CD4-positive, alpha-beta memory T cell (primary cell): ENCODE measurements around the gene ELMO1. TPM values are rescaled to one million over a fixed set of nuclear protein-coding genes. Genes with fewer than 3 reads are reported as not detected.

ENCODE experiments used
- CTCF ChIA-PET: fragments of 350-600 bp; sonication (Branson Sonifier 250); formaldehyde crosslinking; loops from one replicate; lab custom pipeline; 2021; ENCODE audit warnings: inconsistent platforms; ENCODE audit not compliant: partially characterized antibody; lab: Charles Lee
- POLR2A ChIA-PET: fragments of 350-600 bp; sonication (Branson Sonifier 250); formaldehyde crosslinking; loops from one replicate; lab custom pipeline; 2021; ENCODE audit not compliant: partially characterized antibody; lab: Charles Lee
- DNase-seq, 5 donors: peaks; one replicate each; pipeline versions ENCODE4 v3.0.0 to v3.0.0-alpha.2; 2020 to 2022; ENCODE audit warnings: mixed read lengths in 1 of 5
- H3K27ac ChIP-seq: one replicate; pipeline ENCODE4 v1.7.0; 2013; ENCODE audit warnings: low read depth, low read length
- H3K27me3 ChIP-seq: 2 replicates; pipeline ENCODE4 v1.7.0; 2013; ENCODE audit warnings: mild to moderate bottlenecking, low read length, moderate library complexity; ENCODE audit not compliant: insufficient read depth
- H3K36me3 ChIP-seq: 2 replicates; pipeline ENCODE4 v1.7.0; 2013; ENCODE audit warnings: mild to moderate bottlenecking, low read length, moderate library complexity; ENCODE audit not compliant: insufficient read depth
- H3K4me1 ChIP-seq: 2 replicates; pipeline ENCODE4 v1.7.0; 2013; ENCODE audit warnings: mild to moderate bottlenecking, low read length, moderate library complexity; ENCODE audit not compliant: insufficient read depth
- H3K4me3 ChIP-seq, 2 donors: one replicate each; pipeline ENCODE4 v1.7.0; 2013; ENCODE audit warnings: low read length in 2 of 2, mild to moderate bottlenecking in 1 of 2
- H3K9me3 ChIP-seq, 2 donors: one replicate each; pipeline ENCODE4 v1.7.0; 2013; ENCODE audit warnings: low read length in 2 of 2, control low read depth in 1 of 2; ENCODE audit not compliant: control insufficient read depth in 1 of 2
- H3K27ac Mint-ChIP-seq, 7 donors: one replicate each; pipeline ENCODE4 v1.8.0; 2020 to 2021; ENCODE audit warnings: mixed read lengths in 7 of 7, mild to moderate bottlenecking in 6 of 7, inconsistent platforms in 3 of 7, moderate library complexity in 3 of 7
- H3K27me3 Mint-ChIP-seq, 2 donors: one replicate each; pipeline ENCODE4 v1.8.0; 2020 to 2021; ENCODE audit warnings: mixed read lengths in 2 of 2
- H3K36me3 Mint-ChIP-seq, 2 donors: one replicate each; pipeline ENCODE4 v1.8.0; 2020 to 2021; ENCODE audit warnings: mixed read lengths in 2 of 2, inconsistent platforms in 1 of 2, mild to moderate bottlenecking in 1 of 2
- H3K4me1 Mint-ChIP-seq, 4 donors: one replicate each; pipeline ENCODE4 v1.8.0; 2020 to 2021; ENCODE audit warnings: mixed read lengths in 4 of 4, mild to moderate bottlenecking in 1 of 4
- H3K4me3 Mint-ChIP-seq, 8 donors: one replicate each; pipeline ENCODE4 v1.8.0; 2020 to 2021; ENCODE audit warnings: mixed read lengths in 8 of 8, mild to moderate bottlenecking in 7 of 8, moderate library complexity in 6 of 8, inconsistent platforms in 3 of 8
- H3K9me3 Mint-ChIP-seq, 8 donors: one replicate each; pipeline ENCODE4 v1.8.0; 2020 to 2021; ENCODE audit warnings: mixed read lengths in 8 of 8, mild to moderate bottlenecking in 5 of 8, inconsistent platforms in 3 of 8, moderate library complexity in 1 of 8
- intact Hi-C: fragments of 100-400 bp; cut with micrococcal nuclease; formaldehyde crosslinking; loops from one replicate; pipeline ENCODE4 v1.15.1; 2023
- polyA plus RNA-seq, 2 donors: library from polyadenylated mRNA; unstranded; fragments of 300-500 nt; fragmentation: Illumina TruSeq; gene quantifications; one replicate each; pipeline ENCODE4 v1.2.3, GENCODE V29; 2021
- total RNA-seq, 2 experiments: library from RNA; stranded (reverse); gene quantifications; one replicate each; pipeline ENCODE4 v1.2.3, GENCODE V29; 2021

The ELMO1 gene
- total and polyA plus RNA-seq, 4 experiments from 2014 or later = 45.1 to 131 (median 111) TPM

GRCh38 chr7:37104822-37105518, 343.7 kb downstream of the ELMO1 start:
- no peak overlapping the region for H3K27ac ChIP-seq
- ChIA-PET POLR2A (no interaction called here), CTCF (no interaction called here)
- DNase-seq = no peak
- H3K4me1 ChIP-seq = no peaks in the 10 kb centered on the region
- no peak overlapping the region for H3K4me3 Mint-ChIP-seq
- H3K9me3 ChIP-seq = no peaks in the 10 kb centered on the region
- no peaks in the 10 kb centered on the region for H3K36me3 ChIP-seq
- no peaks in the 10 kb centered on the region for H3K27me3 ChIP-seq
- peaks cover 24 to 52% (median 45%) of the 10 kb centered on the region in 4 donors for H3K4me1 Mint-ChIP-seq
- H3K36me3 Mint-ChIP-seq = peaks cover 27 to 42% of the 10 kb centered on the region in 2 donors
- H3K9me3 Mint-ChIP-seq = no peaks in the 10 kb centered on the region
- H3K27ac Mint-ChIP-seq = peak overlapping the region in 1 of 7 donors; percentile 8
- no peaks in the 10 kb centered on the region for H3K27me3 Mint-ChIP-seq
- H3K4me3 ChIP-seq = no peak overlapping the region
- intact Hi-C loops = no loop called here

- peaks cover 24 to 44% (median 35%) of the 10 kb centered on the region in 4 donors for H3K4me1 Mint-ChIP-seq
- no peaks in the 10 kb centered on the region for H3K27me3 Mint-ChIP-seq
- peaks cover 27 to 38% of the 10 kb centered on the region in 2 donors for H3K36me3 Mint-ChIP-seq
- intact Hi-C loops = no loop called here
- ChIA-PET POLR2A (no interaction called here), CTCF (interaction anchor here (0.9 kb wide), 1 partner anchor 79 kb away, joined by 3 read pairs; no protein-coding TSS in a partner anchor)
- H3K9me3 ChIP-seq = no peaks in the 10 kb centered on the region
- H3K27me3 ChIP-seq = no peaks in the 10 kb centered on the region
- no peak for DNase-seq
- no peaks in the 10 kb centered on the region for H3K36me3 ChIP-seq
- no peaks in the 10 kb centered on the region for H3K4me1 ChIP-seq
- H3K9me3 Mint-ChIP-seq = no peaks in the 10 kb centered on the region
- H3K27ac Mint-ChIP-seq = no peak overlapping the region
- H3K4me3 ChIP-seq = no peak overlapping the region
- H3K27ac ChIP-seq = no peak overlapping the region
- H3K4me3 Mint-ChIP-seq = no peak overlapping the region
Measured at GRCh38 chr7:37102518-37103137, 346.0 kb downstream of the ELMO1 start.

GRCh38 chr7:37100735-37101331, 347.8 kb downstream of the ELMO1 start:
- ChIA-PET CTCF (no interaction called here), POLR2A (no interaction called here)
- intact Hi-C loops = no loop called here

GRCh38 chr7:37098762-37099161, 349.9 kb downstream of the ELMO1 start:
- no peak for DNase-seq
- POLR2A ChIA-PET = no interaction called here
- Mint-ChIP-seq H3K27me3 (no peaks in the 10 kb centered on the region), H3K36me3 (peaks cover 49 to 65% of the 10 kb centered on the region in 2 donors), H3K9me3 (no peaks in the 10 kb centered on the region), H3K4me3 (peak overlapping the region in 1 of 8 donors; percentile 1), H3K27ac (peak overlapping the region in 1 of 7 donors; percentile 1), H3K4me1 (peaks cover 26 to 46% (median 38%) of the 10 kb centered on the region in 4 donors)
- Histone ChIP-seq H3K4me1 (no peaks in the 10 kb centered on the region), H3K4me3 (no peak overlapping the region), H3K9me3 (no peaks in the 10 kb centered on the region), H3K36me3 (peaks cover 9% of the 10 kb centered on the region), H3K27me3 (no peaks in the 10 kb centered on the region), H3K27ac (no peak overlapping the region)
- intact Hi-C loops = no loop called here
- CTCF ChIA-PET = interaction anchor here (1.4 kb wide), 1 partner anchor 46 kb away, joined by 3 read pairs; no protein-coding TSS in a partner anchor

More at GRCh38 chr7:37100735-37101331, 347.8 kb downstream of the ELMO1 start:
- H3K4me3 Mint-ChIP-seq = no peak overlapping the region
- H3K36me3 Mint-ChIP-seq = peaks cover 36 to 48% of the 10 kb centered on the region in 2 donors
- H3K9me3 ChIP-seq = no peaks in the 10 kb centered on the region
- no peak overlapping the region for H3K4me3 ChIP-seq
- H3K27me3 Mint-ChIP-seq = no peaks in the 10 kb centered on the region
- H3K4me1 ChIP-seq = no peaks in the 10 kb centered on the region
- no peaks in the 10 kb centered on the region for H3K27me3 ChIP-seq
- H3K4me1 Mint-ChIP-seq = peaks cover 24 to 42% (median 34%) of the 10 kb centered on the region in 4 donors
- H3K9me3 Mint-ChIP-seq = no peaks in the 10 kb centered on the region
- H3K27ac Mint-ChIP-seq = peak overlapping the region in 3 of 7 donors; percentile 29 to 79 (median 57)
- peak in 1 of 5 donors; percentile 2 for DNase-seq
- H3K36me3 ChIP-seq = no peaks in the 10 kb centered on the region
- no peak overlapping the region for H3K27ac ChIP-seq

GRCh38 chr7:37097983-37098382, 350.7 kb downstream of the ELMO1 start:
- Mint-ChIP-seq H3K4me3 (no peak overlapping the region), H3K4me1 (peaks cover 27 to 43% (median 37%) of the 10 kb centered on the region in 4 donors), H3K27ac (peak overlapping the region in 2 of 7 donors; percentile 24 to 70), H3K9me3 (peaks cover 0 to under 1% (median 0%) of the 10 kb centered on the region in 8 donors), H3K27me3 (no peaks in the 10 kb centered on the region), H3K36me3 (peaks cover 57 to 71% of the 10 kb centered on the region in 2 donors)
- no peaks in the 10 kb centered on the region for H3K9me3 ChIP-seq
- ChIA-PET CTCF (interaction anchor here (1.4 kb wide), 1 partner anchor 47 kb away, joined by 3 read pairs; no protein-coding TSS in a partner anchor), POLR2A (no interaction called here)
- no peak overlapping the region for H3K4me3 ChIP-seq
- DNase-seq = no peak
- H3K36me3 ChIP-seq = peaks cover 9% of the 10 kb centered on the region
- no peaks in the 10 kb centered on the region for H3K4me1 ChIP-seq
- H3K27me3 ChIP-seq = no peaks in the 10 kb centered on the region
- no peak overlapping the region for H3K27ac ChIP-seq
- intact Hi-C loops = no loop called here

GRCh38 chr7:37097276-37097675, 351.4 kb downstream of the ELMO1 start:
- Mint-ChIP-seq H3K4me3 (no peak overlapping the region), H3K9me3 (peaks cover 0 to 6% (median 0%) of the 10 kb centered on the region in 8 donors), H3K36me3 (peaks cover 61 to 76% of the 10 kb centered on the region in 2 donors), H3K4me1 (peaks cover 23 to 36% (median 32%) of the 10 kb centered on the region in 4 donors), H3K27ac (peak overlapping the region in 1 of 7 donors; percentile 15), H3K27me3 (no peaks in the 10 kb centered on the region)
- CTCF ChIA-PET = no interaction called here
- POLR2A ChIA-PET = no interaction called here
- Histone ChIP-seq H3K4me1 (no peaks in the 10 kb centered on the region), H3K36me3 (peaks cover 9% of the 10 kb centered on the region), H3K4me3 (no peak overlapping the region), H3K9me3 (no peaks in the 10 kb centered on the region), H3K27me3 (no peaks in the 10 kb centered on the region), H3K27ac (no peak overlapping the region)
- DNase-seq = no peak
- intact Hi-C loops = no loop called here

- H3K27ac Mint-ChIP-seq = no peak overlapping the region
- H3K36me3 ChIP-seq = peaks cover 9% of the 10 kb centered on the region
- no peaks in the 10 kb centered on the region for H3K4me1 ChIP-seq
- no peak overlapping the region for H3K4me3 Mint-ChIP-seq
- no peak overlapping the region for H3K4me3 ChIP-seq
- ChIA-PET CTCF (no interaction called here), POLR2A (no interaction called here)
- no peak overlapping the region for H3K27ac ChIP-seq
- no peak for DNase-seq
- intact Hi-C loops = no loop called here
- peaks cover 0 to 6% (median 0%) of the 10 kb centered on the region in 8 donors for H3K9me3 Mint-ChIP-seq
- no peaks in the 10 kb centered on the region for H3K27me3 ChIP-seq
- no peaks in the 10 kb centered on the region for H3K27me3 Mint-ChIP-seq
- no peaks in the 10 kb centered on the region for H3K9me3 ChIP-seq
- peaks cover 19 to 29% (median 23%) of the 10 kb centered on the region in 4 donors for H3K4me1 Mint-ChIP-seq
- H3K36me3 Mint-ChIP-seq = peaks cover 62 to 77% of the 10 kb centered on the region in 2 donors
Measured at GRCh38 chr7:37096341-37096740, 352.3 kb downstream of the ELMO1 start.
